NCI-H524 treated with DMSO at 0.1 percent for 48 hours (cell line): Measurements from ENCODE around the gene WDR1.
A peak's percentile ranks its signal among the peaks of the same experiment; 100 is the strongest.

Experiments used
- DNase-seq: peaks from one replicate; lab custom pipeline; 2025; lab: John Stamatoyannopoulos, UW

WDR1 gene

DNA sequence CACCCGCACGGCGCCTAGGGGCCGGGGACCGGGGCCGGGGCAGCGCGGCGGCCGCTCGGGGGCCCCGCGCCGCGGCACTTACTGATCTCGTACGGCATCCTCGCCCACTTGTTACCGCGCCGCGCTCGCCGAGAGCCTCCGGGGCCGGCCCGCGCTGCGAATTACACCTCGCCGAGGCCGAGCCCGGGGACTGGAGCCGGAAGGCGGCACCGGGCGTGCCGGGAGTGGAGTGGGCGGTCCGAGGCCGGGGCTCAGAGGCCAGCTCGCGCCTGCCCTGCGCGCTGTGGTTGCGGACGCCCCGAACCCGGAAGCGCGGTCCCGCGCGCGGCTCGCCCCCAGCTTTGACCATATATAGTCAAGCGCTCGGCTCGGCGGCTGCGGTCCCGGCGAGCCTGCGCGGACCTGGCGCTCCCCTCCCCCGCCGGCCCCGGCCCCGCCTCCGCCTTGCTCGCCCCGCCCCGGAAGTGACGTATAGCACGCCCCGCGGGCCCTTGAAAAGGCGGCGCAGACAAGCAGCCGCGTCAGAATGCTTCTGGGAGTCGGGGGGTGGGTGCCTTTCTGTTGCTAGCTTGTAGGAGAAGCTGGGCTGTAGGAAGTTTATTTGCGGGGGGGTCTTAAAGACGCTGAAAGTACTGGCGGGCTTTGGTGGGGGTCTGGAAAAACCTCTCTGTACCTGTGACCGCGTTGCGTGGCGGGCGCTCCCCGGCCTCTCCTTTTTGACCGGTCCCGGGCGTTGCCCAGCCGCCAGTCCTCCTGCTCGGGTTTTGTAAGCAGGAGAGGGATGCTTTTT is at the start of gene WDR1:
Gene WDR1, minus strand, starts transcription at position 231 of the 790 bp plus-strand sequence. Its CDS starts 133 bp downstream, at position 98.
- peak; percentile 36 for DNase-seq

DNA sequence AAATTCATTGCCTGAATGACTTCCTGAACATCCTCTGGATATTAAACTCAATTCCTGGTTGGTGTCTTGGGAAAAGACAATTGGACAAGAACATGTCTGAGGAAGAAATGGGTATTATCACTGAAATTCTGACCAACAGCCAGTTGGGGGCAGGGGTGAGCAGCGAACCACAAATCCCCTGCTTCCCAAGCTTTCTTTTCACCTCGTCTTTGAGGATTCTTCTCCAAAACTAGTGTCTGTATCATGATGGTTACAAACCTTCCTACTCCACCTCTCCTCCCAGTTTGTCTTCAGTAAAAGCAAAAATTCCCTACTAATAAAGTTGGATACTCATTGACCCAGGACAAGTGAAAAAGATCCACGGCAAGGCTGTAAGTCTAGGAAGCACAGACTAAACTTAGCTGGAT is 48.3 kb upstream of the WDR1 start:
- DNase-seq = no peak

- DNase-seq = no peak
Observed at GRCh38 chr4:10163296-10163695, 46.7 kb upstream of the WDR1 start.

GRCh38 chr4:10162341-10163000 is 45.9 kb upstream of the WDR1 start:
- no peak for DNase-seq

DNA sequence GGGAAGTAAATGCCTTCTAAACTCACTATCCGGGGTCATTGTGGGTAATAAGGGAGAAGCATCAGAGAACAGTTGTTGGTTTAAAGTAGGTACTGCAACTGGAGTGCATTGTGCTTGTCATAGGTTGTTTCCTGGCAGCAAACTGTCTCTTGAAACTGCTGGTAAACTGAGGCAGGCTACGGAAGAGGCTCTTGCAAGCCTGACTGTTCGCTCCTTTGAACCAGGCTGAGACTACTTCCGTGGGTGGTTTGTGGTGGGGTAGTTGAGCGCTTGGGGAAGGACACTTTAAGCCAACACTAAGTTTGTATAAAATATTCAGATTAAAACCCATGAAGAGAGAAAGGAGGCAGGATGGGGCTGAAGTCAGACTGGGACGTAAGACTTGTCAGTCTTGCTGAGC is 45.2 kb upstream of the WDR1 start:
- no peak for DNase-seq

- DNase-seq = no peak
Observed at GRCh38 chr4:10161146-10161545, 44.5 kb upstream of the WDR1 start.

DNA sequence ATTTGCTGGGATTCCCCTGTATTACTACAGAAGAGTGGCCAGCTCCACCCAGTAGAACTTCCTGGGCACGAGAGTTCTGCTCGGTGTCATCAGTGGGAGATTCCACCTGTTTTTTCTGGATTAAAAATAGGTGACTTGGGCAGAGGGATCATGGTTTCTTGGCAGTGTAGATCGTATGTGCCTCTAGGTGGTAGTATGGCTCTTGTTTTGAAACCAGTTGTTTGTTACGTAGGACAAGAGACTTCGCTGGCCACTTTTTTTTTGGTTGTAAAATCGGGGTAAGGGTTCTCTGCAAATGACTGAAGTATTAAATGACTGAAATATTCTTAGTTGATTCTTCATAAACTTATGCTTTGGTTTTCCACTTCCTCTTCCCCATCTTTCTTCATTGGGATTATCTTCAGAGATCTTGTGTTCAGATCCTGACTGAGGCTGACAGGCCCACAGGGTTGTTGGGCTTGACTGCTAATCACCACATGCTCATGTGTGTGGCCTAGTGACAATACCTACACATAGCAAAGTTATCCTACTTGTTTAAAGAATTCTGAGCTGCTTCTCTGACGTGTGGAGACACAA is 43.8 kb upstream of the WDR1 start:
- DNase-seq = no peak

DNA sequence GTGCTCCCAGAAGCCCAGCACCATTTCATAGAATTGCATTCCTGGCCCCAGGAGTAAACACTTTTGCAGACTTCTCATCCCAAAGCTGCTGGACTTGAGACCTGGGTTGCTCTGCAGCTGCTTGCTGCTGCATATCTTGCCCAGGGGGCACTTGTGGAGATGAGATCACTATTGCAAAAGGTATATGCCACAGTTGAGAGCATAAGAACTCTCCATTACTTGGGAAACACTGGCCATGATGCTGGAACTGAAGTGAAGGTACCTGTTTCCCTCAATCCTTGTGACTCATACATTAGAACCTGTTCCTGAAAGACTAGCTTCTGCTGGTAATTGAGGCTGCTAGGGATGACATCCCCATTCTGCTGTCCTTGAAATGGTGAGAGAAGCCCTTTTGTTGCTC is 43.1 kb upstream of the WDR1 start:
- no peak for DNase-seq

GRCh38 chr4:10158333-10158942 is 41.8 kb upstream of the WDR1 start:
- no peak for DNase-seq

DNA sequence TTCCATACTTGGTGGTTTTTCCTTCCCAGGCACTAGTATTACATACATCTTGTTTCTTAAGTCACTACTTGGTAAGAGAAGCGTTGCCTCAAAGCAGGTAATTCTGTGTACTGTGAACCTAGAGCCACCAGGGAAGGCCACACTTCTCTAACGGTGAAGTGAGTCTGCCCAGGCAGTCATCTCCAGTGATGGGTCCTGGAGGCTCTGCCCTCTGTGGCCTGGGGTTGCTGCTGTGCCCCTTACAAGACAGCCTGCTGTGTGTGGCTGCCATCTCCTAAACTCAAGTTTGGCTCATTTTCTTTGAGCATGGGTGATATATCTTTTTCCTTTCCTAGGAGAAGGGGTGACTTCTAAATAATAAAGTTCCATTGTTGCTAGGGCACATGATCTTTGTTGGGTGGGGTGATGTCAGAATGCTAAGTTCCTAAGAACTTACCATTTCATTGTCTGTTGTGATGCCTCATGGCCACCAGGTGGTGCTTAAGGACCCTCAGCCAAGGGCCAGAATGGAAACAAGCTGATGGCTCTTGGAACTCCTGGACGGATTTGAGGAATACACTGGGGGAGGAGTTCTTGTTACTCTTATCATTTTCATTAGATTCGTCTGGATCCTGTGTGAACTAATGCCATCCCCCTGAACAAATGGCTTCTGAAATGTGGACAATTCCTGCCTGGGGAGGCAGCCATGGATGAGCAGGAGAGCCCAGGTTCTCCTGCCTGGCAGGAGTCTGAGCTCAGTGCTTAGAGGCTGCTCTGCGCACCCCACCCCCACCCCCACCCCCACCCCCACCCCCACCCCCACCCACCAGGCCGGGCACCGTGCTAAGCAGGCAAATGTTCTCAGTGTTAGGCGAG is 41.1 kb upstream of the WDR1 start:
- DNase-seq = no peak

DNA sequence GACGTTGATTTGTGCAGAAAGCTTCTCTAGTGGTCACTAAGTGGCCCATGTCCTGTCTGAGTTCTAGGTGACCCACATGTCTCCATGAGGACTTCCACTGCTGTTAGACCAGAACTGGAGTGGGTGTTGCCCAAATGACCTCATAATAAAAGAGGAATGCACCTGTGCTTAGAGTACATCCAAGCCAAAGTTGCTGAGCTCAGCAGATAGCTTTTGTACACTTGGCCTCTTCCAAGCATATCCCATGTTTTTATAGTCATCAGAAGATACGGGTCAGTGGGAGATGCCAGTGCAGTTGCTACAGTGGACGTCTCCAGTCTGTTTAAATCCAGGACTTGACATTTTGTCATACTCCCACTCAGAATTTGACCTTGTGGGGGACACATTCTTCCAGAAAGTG is 37.6 kb upstream of the WDR1 start:
- DNase-seq = no peak

- DNase-seq = no peak
Observed at GRCh38 chr4:10153161-10153560, 36.6 kb upstream of the WDR1 start.

DNA sequence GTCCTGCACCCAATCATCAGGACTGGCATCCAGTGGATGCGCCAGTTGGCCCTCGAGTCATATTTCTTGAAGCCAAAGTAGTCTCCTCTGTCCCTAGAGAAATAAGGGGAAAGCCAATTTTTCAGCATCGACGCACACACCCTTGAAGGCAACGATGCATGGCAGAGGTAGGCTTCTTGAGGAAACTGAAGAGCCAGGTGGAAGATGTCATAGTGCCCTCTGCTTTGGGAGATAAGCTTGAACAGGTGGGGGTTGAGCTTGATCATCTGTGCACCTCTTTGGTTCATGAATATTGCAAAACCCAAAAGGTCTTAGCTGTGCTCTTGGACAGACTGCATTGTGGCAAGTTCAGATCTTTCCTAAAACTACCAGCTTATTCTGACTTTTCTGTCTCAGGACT is 34.6 kb upstream of the WDR1 start:
- no peak for DNase-seq

GRCh38 chr4:10144966-10145365 is 28.4 kb upstream of the WDR1 start:
- no peak for DNase-seq

DNA sequence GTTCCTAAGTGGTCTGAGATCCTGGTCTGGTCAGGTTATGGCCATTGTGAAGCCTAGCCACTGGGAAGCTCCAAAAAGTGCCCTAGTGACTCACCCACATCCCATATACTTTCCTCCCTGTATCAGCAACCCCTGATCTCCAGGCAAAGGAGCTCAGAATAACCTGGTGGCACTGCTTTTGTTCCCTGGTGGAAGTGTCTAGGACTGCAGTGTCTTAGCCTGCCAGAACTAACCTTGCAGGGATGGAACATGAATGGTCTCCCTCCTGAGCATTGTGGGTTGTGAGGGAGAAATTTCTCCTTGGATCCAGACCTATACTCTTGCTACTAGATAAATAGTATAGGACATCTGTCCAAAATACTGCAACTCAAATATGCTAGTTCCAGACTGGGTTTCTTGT is 27.9 kb upstream of the WDR1 start:
- no peak for DNase-seq

GRCh38 chr4:10143171-10143570 is 26.6 kb upstream of the WDR1 start:
- no peak for DNase-seq

DNA sequence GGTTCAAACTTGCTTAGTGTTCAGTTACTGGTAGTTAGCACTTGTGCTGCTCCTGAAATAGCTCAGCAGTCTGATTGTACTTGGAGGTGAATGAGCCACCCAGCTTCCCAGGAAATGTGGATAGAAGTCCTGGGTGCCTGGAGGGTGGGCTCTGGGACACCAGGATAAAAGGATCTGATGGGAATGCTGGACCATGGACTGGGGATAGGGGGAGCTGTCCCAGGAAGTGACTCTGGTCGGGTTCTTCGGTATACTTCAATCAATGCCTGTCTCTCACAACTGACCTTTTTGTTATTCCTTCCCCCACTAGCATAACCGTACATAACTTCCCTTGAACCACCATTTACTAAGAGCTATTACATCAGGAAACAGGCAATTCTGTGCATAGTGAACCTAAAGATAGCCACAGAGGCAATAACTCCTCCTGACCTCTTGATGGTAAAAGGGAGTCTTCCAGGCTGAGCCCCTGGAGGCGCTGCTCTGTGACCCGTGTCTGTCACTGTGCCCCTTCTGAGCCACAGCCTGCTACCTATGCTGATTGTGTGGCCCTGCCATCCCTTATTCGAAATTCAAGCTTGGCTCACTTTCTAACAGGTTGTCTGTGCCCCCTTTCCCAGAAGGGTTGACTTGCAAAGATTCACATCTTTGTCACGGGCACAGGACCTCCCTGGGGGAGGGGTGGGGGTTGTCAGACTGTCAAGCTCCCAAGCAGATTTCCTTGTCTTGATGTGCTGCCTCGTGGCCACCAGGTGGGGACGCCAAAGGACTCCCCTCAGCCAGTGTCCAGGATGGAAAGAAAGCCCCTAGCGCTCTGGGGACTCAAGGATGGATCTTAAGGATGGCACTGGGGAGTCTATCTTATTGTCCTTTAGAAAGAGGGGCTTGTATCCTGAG is 24.5 kb upstream of the WDR1 start:
- no peak for DNase-seq

- DNase-seq = no peak
Observed at GRCh38 chr4:10139518-10139917, 22.9 kb upstream of the WDR1 start.

DNA sequence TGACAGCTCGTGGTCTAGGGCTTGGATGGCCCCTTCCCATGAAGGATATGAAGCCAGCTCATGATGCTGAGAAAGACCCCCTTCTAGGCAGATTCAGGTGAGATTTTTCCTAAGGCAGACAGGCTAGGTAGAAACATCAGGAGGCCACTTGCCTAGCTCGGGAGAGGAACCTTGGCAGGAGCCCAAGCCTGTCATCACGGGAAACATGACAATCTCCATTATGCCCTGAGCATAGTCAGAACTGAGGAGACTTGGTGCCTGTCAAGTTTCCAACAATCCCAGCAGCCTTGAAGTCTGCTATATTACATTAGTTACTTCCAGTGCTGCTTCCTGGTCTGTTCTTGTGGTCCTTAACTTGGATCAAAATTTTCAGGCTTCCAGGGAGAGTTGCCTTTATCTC is 18.7 kb upstream of the WDR1 start:
- no peak for DNase-seq

- DNase-seq = no peak
Observed at GRCh38 chr4:10134141-10134540, 17.5 kb upstream of the WDR1 start.

DNA sequence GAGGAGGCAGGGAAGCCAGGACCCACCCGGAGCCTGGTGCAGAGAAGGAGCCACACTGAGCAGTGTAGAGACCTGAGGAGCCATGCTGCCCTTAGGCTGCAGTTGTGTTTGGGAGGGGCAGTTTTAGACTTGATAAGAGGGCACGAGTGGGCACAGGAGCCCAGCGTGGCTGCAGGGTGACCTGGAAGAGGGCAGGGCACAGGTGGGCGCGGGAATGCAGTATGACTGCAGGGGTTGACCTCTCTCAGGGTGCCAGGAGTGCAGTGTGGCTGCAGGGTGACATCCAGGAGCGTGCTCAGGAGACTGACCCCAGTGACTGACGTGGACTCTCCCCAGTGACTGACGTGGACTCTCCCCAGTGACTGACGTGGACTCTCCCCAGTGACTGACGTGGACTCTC is 14.6 kb upstream of the WDR1 start:
- DNase-seq = no peak
